HepG2 (cell line): ENCODE data around the gene CRYBA2. TPM values are rescaled to one million over a fixed set of nuclear protein-coding genes. Genes with fewer than 3 reads are reported as not detected.

Experiments used
- ATAC-seq: fragments of 200-7000 bp; cut with Tn5 transposase; 3 replicates; pipeline ENCODE4 v1.9.1; 2020; ENCODE audit warnings: mild to moderate bottlenecking, moderate library complexity
- BruUV-seq: library from RNA; stranded (reverse); fragments of 400-500 nt; replicated peaks from 2 replicates; lab custom pipeline; 2021; lab: Mats Ljungman, UMichigan
- CTCF ChIA-PET: fragments of 300-600 bp; formaldehyde crosslinking; extraction: SDS; loops from one replicate; lab custom pipeline; 2021; ENCODE audit warnings: low total read pairs, inconsistent platforms, low intra/inter-chr PET ratio; lab: Yijun Ruan, JAX
- POLR2A ChIA-PET: fragments of 350-600 bp; sonication (Branson Sonifier 250); formaldehyde crosslinking; loops from one replicate; lab custom pipeline; 2020; ENCODE audit warnings: antibody characterized with exemption, inconsistent platforms; lab: Yijun Ruan, JAX
- DNase-seq: peaks from one replicate; pipeline ENCODE4 v3.0.0-alpha.2; 2015; ENCODE audit warnings: low spot score
- FAIRE-seq: peaks from 3 replicates; lab custom pipeline; 2011; peaks lifted over from hg19 to GRCh38; lab: Jason Lieb, UNC
- H2AFZ ChIP-seq: one replicate; pipeline ENCODE4 v1.6.1; 2011; ENCODE audit warnings: low read length, inconsistent platforms
- H3K27ac ChIP-seq: fragments of 300-600 bp; 3 replicates; pipeline ENCODE4 v1.8.0; 2011; ENCODE audit warnings: mixed run types, mild to moderate bottlenecking, mixed read lengths, low read length, inconsistent platforms; ENCODE audit not compliant: insufficient read depth; ENCODE audit errors: extremely low read length
- H3K27me3 ChIP-seq, 2 experiments: fragments of 200-600 bp in 1 of 2; 2 replicates in 1 of 2; 3 replicates in 1 of 2; pipeline versions ENCODE4 v1.6.0 to v1.8.0; 2011; ENCODE audit warnings: low read length in 2 of 2, mild to moderate bottlenecking in 2 of 2, moderate library complexity in 2 of 2, inconsistent platforms in 1 of 2; ENCODE audit not compliant: insufficient read depth in 2 of 2, control insufficient read depth in 1 of 2
- H3K36me3 ChIP-seq, 2 experiments: fragments of 200-600 bp in 1 of 2; replicated peaks in 1 of 2; 2 replicates in 1 of 2; 3 replicates in 1 of 2; pipeline versions ENCODE4 v1.5.1 to v1.8.0; 2011; ENCODE audit warnings: low read length in 2 of 2, inconsistent platforms in 1 of 2; ENCODE audit not compliant: insufficient read depth in 2 of 2, control insufficient read depth in 1 of 2
- H3K4me1 ChIP-seq: 2 replicates; pipeline ENCODE4 v1.5.1; 2012; ENCODE audit warnings: low read length, inconsistent platforms; ENCODE audit not compliant: insufficient read depth
- H3K4me2 ChIP-seq: 2 replicates; pipeline ENCODE4 v1.6.0; 2011; ENCODE audit warnings: low read depth, low read length, inconsistent platforms
- H3K4me3 ChIP-seq, 3 experiments: fragments of 200-600 bp in 1 of 3; sonication (generic), shearing (Covaris generic) in 1 of 3; replicated peaks in 1 of 3; 2 replicates each; pipeline ENCODE4 v1.5.1; 2011 to 2016; ENCODE audit warnings: low read length in 3 of 3, inconsistent platforms in 2 of 3, low read depth in 2 of 3, mild to moderate bottlenecking in 2 of 3, control low read depth in 1 of 3, mixed read lengths in 1 of 3; ENCODE audit not compliant: insufficient read depth in 1 of 3
- H3K79me2 ChIP-seq: one replicate; pipeline ENCODE4 v1.6.1; 2011; ENCODE audit warnings: low read length, inconsistent platforms; ENCODE audit not compliant: insufficient read depth
- H3K9ac ChIP-seq: 2 replicates; pipeline ENCODE4 v1.6.0; 2011; ENCODE audit warnings: mild to moderate bottlenecking, low read depth, low read length, inconsistent platforms; ENCODE audit not compliant: insufficient read depth
- H3K9me3 ChIP-seq: 2 replicates; pipeline ENCODE4 v1.5.1; 2012; ENCODE audit warnings: mild to moderate bottlenecking, low read length
- H4K20me1 ChIP-seq: 2 replicates; pipeline ENCODE4 v1.6.0; 2011; ENCODE audit warnings: inconsistent platforms, mild to moderate bottlenecking, low read length, moderate library complexity; ENCODE audit not compliant: insufficient read depth
- AHDC1 ChIP-seq: sonication (generic); formaldehyde crosslinking; IDR thresholded peaks from 2 replicates; pipeline ENCODE4 v1.5.1; 2020; ENCODE audit warnings: mild to moderate bottlenecking, missing genetic modification reagents, borderline replicate concordance
- BATF2 ChIP-seq: sonication (generic); formaldehyde crosslinking; IDR thresholded peaks from 2 replicates; pipeline ENCODE4 v1.8.0; 2022; ENCODE audit warnings: mild to moderate bottlenecking, missing genetic modification reagents, moderate library complexity
- IKZF4 ChIP-seq: sonication (generic); formaldehyde crosslinking; IDR thresholded peaks from 2 replicates; pipeline ENCODE4 v1.5.1; 2020; ENCODE audit warnings: borderline replicate concordance, mild to moderate bottlenecking, low read depth, missing genetic modification reagents; ENCODE audit errors: not compliant biosample characterization
- KLF13 ChIP-seq: sonication (generic); formaldehyde crosslinking; IDR thresholded peaks from 2 replicates; pipeline ENCODE4 v1.4.0; 2020; ENCODE audit warnings: mild to moderate bottlenecking, missing genetic modification reagents
- MAFF ChIP-seq: IDR thresholded peaks from 2 replicates; pipeline ENCODE4 v1.6.1; 2011; ENCODE audit warnings: low read depth, low read length, improper control_type of control experiment
- MAFK ChIP-seq, 2 experiments: IDR thresholded peaks in 1 of 2; conservative IDR thresholded peaks in 1 of 2; 2 replicates each; pipeline ENCODE4 v1.6.1; 2011; ENCODE audit warnings: improper control_type of control experiment in 2 of 2, low read length in 2 of 2
- MYC ChIP-seq: sonication (generic); formaldehyde crosslinking; IDR thresholded peaks from 2 replicates; pipeline ENCODE4 v1.9.0; 2021; ENCODE audit warnings: missing genetic modification reagents, borderline replicate concordance
- RAD21 ChIP-seq: fragments of 450-650 bp; formaldehyde crosslinking; IDR thresholded peaks from 2 replicates; pipeline ENCODE4 v1.5.0; 2020; ENCODE audit warnings: mild to moderate bottlenecking
- REXO4 ChIP-seq: sonication (generic); formaldehyde crosslinking; IDR thresholded peaks from 2 replicates; pipeline ENCODE4 v1.8.0; 2022; ENCODE audit warnings: missing genetic modification reagents, mild to moderate bottlenecking, borderline replicate concordance
- ZFY ChIP-seq: sonication (generic); formaldehyde crosslinking; IDR thresholded peaks from 2 replicates; pipeline ENCODE4 v1.4.0; 2020; ENCODE audit warnings: missing genetic modification reagents
- ZNF451 ChIP-seq: sonication (generic); formaldehyde crosslinking; IDR thresholded peaks from 2 replicates; pipeline ENCODE4 v1.5.0; 2020; ENCODE audit warnings: mild to moderate bottlenecking, missing genetic modification reagents
- ZNF567 ChIP-seq: sonication (generic); formaldehyde crosslinking; IDR thresholded peaks from 2 replicates; pipeline ENCODE4 v1.8.1; 2023; ENCODE audit warnings: mild to moderate bottlenecking, missing genetic modification reagents, borderline replicate concordance
- ZNF75D ChIP-seq: sonication (generic); formaldehyde crosslinking; IDR thresholded peaks from 2 replicates; pipeline ENCODE4 v1.8.1; 2023; ENCODE audit warnings: missing genetic modification reagents, mild to moderate bottlenecking, borderline replicate concordance
- ZNF761 ChIP-seq: sonication (generic); formaldehyde crosslinking; conservative IDR thresholded peaks from 2 replicates; pipeline ENCODE4 v1.4.0; 2020; ENCODE audit warnings: mild to moderate bottlenecking, missing genetic modification reagents
- WGBS: methylation state at CpG from one replicate; pipeline ENCODE4 v1.1.6; 2017; ENCODE audit warnings: low lambda C conversion rate; 5-methylcytosine and 5-hydroxymethylcytosine counted together
- in situ Hi-C: cut with HindIII; loops from 2 replicates; pipeline ENCODE4 v1.10.0; 2017; ENCODE audit warnings: low pct_unique_long_range_greater_than_20kb; ENCODE audit not compliant: extremely low pct_ligation_motif_present
- intact Hi-C: fragments of 100-400 bp; cut with micrococcal nuclease; formaldehyde crosslinking; loops from one replicate; pipeline ENCODE4 v1.10.0; 2022; ENCODE audit not compliant: unreplicated experiment
- polyA plus RNA-seq, 8 experiments: library from polyadenylated mRNA; depleted of rRNA in 3 of 8; stranded (reverse) in 7 of 8; unstranded in 1 of 8; fragments of >200 nt; fragmentation: Illumina TruSeq in 4 of 8; extraction: Trizol in 4 of 8; gene quantifications; 2 replicates each; pipeline versions ENCODE4 v1.2.1 to v1.2.3, GENCODE V29; 2011 to 2016; ENCODE audit warnings: low read depth in 4 of 8, missing spikeins in 1 of 8, mixed read lengths in 1 of 8; ENCODE audit not compliant: insufficient read depth in 1 of 8
- total RNA-seq, 5 experiments: library from RNA; depleted of rRNA; stranded (reverse); fragments of >200 nt; fragmentation: Illumina TruSeq; extraction: Trizol; gene quantifications; 2 replicates each; pipeline ENCODE4 v1.2.3, GENCODE V29; 2016; ENCODE audit warnings: low read depth in 1 of 5
- TF ChIP-seq, protein P1 (sequence below): sonication (generic); formaldehyde crosslinking; IDR thresholded peaks from 2 replicates; pipeline ENCODE4 v1.4.0; 2020; ENCODE audit warnings: missing genetic modification reagents

Gene CRYBA2
- total and polyA plus RNA-seq, 2 of the 13 experiments (the other 11 are each of a cell fraction or from before 2014, with no cell fraction given): not detected

GRCh38 chr2:218953366-218953954, 39.8 kb downstream of the CRYBA2 start (continued):
- TF ChIP-seq ZNF75D (CRISPR knock-in tag) (no peak), KLF13 (CRISPR knock-in tag) (no peak), RAD21 (CRISPR knock-in tag) (0 out of 2 replicates have a peak, but pooled peaks have one; percentile 10), ZNF567 (no peak), IKZF4 (CRISPR knock-in tag) (no peak), ZNF761 (CRISPR knock-in tag) (no peak), ZNF451 (CRISPR knock-in tag) (no peak), REXO4 (CRISPR knock-in tag) (no peak), MYC (CRISPR knock-in tag) (0 out of 2 replicates have a peak, but pooled peaks have one; percentile 28)

DNA sequence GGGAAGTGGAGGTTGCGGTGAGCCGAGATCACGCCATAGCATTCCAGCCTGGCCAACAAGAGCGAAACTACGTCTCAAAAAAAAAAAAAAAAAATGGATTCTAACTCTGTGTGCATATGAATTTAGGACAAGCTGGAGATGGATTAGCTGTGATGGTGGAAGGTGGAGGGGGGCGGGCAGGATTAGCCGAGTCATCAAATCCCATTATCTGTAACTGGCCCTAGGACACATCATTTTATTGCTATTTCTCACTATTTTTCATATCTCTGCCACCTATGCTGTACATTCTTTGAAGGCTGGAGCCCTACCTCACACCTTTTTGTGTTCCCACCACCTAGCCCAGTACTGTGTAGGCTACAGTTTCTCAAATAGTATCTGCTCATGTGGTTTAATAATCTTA, 41.1 kb downstream of the CRYBA2 start:
- 50% methylated on average over 7 of the region's 7 CpGs for WGBS
- H3K27me3 ChIP-seq: peaks cover 1 to 76% of the 10 kb centered on the region in 2 experiments; a peak in 4 of 5 replicates
- FAIRE-seq (no peak), DNase-seq (no peak), ATAC-seq (no peak)
- H3K27ac ChIP-seq: no peak overlapping the region
- in situ Hi-C loops (no loop called here), intact Hi-C loops (loop anchor here (10.0 kb wide), 1 partner anchor 87 kb away; no protein-coding TSS in a partner anchor)
- no peak overlapping the region for H3K9ac ChIP-seq
- no peaks in the 10 kb centered on the region for H4K20me1 ChIP-seq
- no TSS peak for BruUV-seq
- ChIA-PET CTCF (no interaction called here), POLR2A (no interaction called here)
- H3K36me3 ChIP-seq: no peaks in the 10 kb centered on the region
- no peaks in the 10 kb centered on the region for H3K4me1 ChIP-seq
- no peaks in the 10 kb centered on the region for H3K9me3 ChIP-seq
- H3K4me3 ChIP-seq: no peak overlapping the region
- H3K4me2 ChIP-seq: no peak overlapping the region
- no peaks in the 10 kb centered on the region for H3K79me2 ChIP-seq
- H2AFZ ChIP-seq: no peak overlapping the region
- TF ChIP-seq, protein P1, sequence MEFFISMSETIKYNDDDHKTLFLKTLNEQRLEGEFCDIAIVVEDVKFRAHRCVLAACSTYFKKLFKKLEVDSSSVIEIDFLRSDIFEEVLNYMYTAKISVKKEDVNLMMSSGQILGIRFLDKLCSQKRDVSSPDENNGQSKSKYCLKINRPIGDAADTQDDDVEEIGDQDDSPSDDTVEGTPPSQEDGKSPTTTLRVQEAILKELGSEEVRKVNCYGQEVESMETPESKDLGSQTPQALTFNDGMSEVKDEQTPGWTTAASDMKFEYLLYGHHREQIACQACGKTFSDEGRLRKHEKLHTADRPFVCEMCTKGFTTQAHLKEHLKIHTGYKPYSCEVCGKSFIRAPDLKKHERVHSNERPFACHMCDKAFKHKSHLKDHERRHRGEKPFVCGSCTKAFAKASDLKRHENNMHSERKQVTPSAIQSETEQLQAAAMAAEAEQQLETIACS (CRISPR knock-in tag): no peak
- TF ChIP-seq ZFY (CRISPR knock-in tag) (no peak), BATF2 (CRISPR knock-in tag) (no peak), MAFF (peak; percentile 90), MAFK (conservative IDR thresholded peaks at IDR 0.05 in 1 of 2, IDR thresholded peaks at IDR 0.05 in 1 of 2; ENCODE audit: low read length in 2 of 2) (peak; percentile 87 to 95), AHDC1 (CRISPR knock-in tag) (no peak)
